ENCODE measurements around the gene CLIC3. TPM values are rescaled to one million over a fixed set of nuclear protein-coding genes. Genes with fewer than 3 reads are reported as not detected.

The CLIC3 gene
- total and polyA plus RNA-seq, 2 experiments from 2014 or later, result 0.87 TPM; not detected in 1

DNA sequence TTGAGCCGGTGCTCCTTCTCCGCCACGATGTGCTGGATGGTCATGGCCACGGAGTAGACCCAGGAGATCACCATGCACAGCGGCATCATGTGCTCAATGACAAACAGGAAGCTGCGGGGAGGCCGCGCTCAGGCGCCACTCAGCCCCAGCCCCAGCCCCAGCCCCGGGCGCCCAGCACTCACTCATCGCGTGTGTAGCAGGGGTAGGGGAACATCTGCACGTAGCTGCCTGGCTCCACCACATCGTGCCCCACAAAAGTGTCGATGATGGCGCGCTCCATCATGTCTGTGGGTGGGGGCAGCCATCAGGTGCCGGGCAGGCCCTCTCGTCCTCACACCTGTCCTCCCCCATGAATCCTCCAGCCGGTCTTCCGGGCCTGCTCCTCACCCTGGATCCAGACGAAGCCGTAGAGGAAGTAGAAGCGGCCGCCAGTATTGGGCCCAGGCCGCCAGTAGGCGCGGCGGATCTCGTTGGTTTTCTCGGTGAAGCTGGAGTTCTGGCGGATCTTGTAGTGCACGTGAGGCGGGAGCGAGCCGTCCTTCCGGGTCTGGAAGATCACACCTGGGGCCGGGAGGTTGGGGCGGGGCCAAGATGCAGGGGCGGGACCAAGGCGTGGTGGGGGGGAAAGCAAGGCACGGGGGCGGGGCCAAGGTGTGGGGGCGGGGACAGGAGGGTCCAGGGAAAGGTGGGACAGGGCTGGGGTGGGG lies 21.6 kb upstream of the CLIC3 start:
- TF ChIP-seq, protein P1, sequence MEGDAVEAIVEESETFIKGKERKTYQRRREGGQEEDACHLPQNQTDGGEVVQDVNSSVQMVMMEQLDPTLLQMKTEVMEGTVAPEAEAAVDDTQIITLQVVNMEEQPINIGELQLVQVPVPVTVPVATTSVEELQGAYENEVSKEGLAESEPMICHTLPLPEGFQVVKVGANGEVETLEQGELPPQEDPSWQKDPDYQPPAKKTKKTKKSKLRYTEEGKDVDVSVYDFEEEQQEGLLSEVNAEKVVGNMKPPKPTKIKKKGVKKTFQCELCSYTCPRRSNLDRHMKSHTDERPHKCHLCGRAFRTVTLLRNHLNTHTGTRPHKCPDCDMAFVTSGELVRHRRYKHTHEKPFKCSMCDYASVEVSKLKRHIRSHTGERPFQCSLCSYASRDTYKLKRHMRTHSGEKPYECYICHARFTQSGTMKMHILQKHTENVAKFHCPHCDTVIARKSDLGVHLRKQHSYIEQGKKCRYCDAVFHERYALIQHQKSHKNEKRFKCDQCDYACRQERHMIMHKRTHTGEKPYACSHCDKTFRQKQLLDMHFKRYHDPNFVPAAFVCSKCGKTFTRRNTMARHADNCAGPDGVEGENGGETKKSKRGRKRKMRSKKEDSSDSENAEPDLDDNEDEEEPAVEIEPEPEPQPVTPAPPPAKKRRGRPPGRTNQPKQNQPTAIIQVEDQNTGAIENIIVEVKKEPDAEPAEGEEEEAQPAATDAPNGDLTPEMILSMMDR (IDR thresholded peaks at IDR 0.05; ENCODE audit: low read depth, low read length), result no peak
- no peak overlapping the region for H3K4me3 ChIP-seq
- no peaks in the 10 kb centered on the region for H3K27me3 ChIP-seq
- DNase-seq (ENCODE audit: low read depth in 1 of 2, low spot score in 1 of 2), result no peak
- no peaks in the 10 kb centered on the region for H3K9me3 ChIP-seq (ENCODE audit: low read depth)
- H3K4me1 ChIP-seq (ENCODE audit: low read depth), result no peaks in the 10 kb centered on the region
- H3K27ac ChIP-seq, result no peak overlapping the region
- peaks cover 9% of the 10 kb centered on the region for H3K36me3 ChIP-seq

DNA sequence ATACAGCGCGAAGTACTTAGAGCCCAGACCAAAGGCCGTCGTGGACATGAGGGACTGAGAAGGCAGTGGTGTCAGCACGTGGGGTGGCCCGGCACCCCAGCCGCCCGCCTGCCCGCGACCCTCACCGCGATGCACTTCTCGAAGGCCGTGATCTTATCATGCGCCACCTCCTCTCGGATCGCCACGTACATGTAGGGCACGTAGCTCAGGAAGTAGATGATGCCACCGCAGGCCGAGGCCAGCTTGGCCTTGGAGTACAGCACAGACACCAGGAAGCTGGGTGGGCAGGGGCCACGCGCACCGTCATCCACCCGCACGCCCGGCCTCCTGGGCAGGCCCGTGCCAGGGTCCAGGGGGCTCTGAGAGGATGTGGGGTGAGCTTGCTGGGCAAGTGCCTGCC lies 20.7 kb upstream of the CLIC3 start:
- TF ChIP-seq, protein P1 (IDR thresholded peaks at IDR 0.05; ENCODE audit: low read depth, low read length), result no peak
- peaks cover 12% of the 10 kb centered on the region for H3K36me3 ChIP-seq
- H3K9me3 ChIP-seq (ENCODE audit: low read depth), result no peaks in the 10 kb centered on the region
- no peak for DNase-seq (ENCODE audit: low read depth in 1 of 2, low spot score in 1 of 2)
- no peak overlapping the region for H3K27ac ChIP-seq
- H3K4me1 ChIP-seq (ENCODE audit: low read depth), result no peaks in the 10 kb centered on the region
- H3K27me3 ChIP-seq, result no peaks in the 10 kb centered on the region
- H3K4me3 ChIP-seq, result no peak overlapping the region

DNA sequence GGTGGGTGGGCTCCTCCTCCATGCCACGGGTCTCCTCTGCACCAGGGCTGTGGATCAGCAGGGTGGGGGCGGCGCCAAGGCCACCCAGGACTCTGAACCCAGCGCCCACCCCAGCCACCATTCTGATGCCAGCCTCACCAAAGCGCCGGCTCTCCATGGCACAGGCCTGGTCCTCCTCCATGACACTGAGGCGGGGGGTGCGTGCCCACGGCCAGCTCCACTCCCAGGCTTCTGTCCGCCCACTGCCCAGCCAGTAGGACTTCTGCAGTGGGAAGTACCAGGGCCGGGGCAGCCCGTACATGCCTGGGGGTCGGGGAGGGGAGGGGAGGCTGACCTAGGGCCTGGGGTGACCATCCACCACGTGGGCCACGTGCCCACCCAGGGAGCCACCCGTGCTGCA lies 20.1 kb upstream of the CLIC3 start:
- H3K9me3 ChIP-seq (ENCODE audit: low read depth), result no peaks in the 10 kb centered on the region
- DNase-seq (ENCODE audit: low read depth in 1 of 2, low spot score in 1 of 2), result no peak
- no peaks in the 10 kb centered on the region for H3K27me3 ChIP-seq
- no peaks in the 10 kb centered on the region for H3K4me1 ChIP-seq (ENCODE audit: low read depth)
- peaks cover 12% of the 10 kb centered on the region for H3K36me3 ChIP-seq
- H3K4me3 ChIP-seq, result no peak overlapping the region
- TF ChIP-seq, protein P1 (IDR thresholded peaks at IDR 0.05; ENCODE audit: low read depth, low read length), result no peak
- H3K27ac ChIP-seq, result no peak overlapping the region

DNA sequence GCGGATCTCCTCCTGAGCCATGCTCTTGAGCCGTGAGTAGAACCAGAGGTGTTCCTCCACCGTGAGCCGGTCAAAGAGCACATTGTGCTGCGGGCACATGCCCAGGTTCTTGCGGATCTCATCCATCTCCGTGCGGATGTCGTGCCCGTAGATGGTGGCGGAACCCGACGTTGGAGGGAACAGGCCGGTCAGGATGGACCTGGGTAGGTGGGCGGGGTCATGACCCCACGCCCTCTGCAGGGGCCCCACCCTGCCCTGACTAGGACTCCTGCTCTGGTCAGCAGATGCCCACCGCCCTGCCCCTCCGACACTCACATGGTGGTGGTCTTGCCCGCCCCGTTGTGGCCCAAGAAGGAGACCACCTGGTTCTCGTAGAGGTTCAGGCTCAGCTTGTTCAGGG lies 19.6 kb upstream of the CLIC3 start:
- Histone ChIP-seq H3K27ac (no peak overlapping the region), H3K4me3 (no peak overlapping the region), H3K36me3 (peaks cover 12% of the 10 kb centered on the region), H3K27me3 (no peaks in the 10 kb centered on the region), H3K4me1 (ENCODE audit: low read depth) (no peaks in the 10 kb centered on the region), H3K9me3 (ENCODE audit: low read depth) (no peaks in the 10 kb centered on the region)
- DNase-seq (ENCODE audit: low read depth in 1 of 2, low spot score in 1 of 2), result no peak
- TF ChIP-seq, protein P1 (IDR thresholded peaks at IDR 0.05; ENCODE audit: low read depth, low read length), result no peak

DNA sequence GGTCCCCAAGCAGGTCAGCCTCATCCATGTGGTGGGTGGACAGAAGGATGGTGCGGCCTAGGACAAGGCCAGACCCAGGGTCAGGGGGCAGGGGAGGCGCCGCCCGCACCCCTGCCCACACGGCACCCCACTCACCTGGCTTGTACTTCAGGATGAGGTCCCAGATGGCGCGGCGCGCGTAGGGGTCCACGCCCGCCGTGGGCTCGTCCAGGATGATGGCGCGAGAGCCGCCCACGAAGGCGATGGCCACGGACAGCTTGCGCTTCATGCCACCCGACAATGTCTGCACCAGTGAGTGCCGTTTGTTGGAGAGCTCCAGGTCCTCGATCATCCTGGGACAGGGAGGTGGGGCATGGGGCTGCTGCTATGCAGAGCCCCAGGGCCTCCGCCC lies 19.2 kb upstream of the CLIC3 start:
- Histone ChIP-seq H3K36me3 (peaks cover 12% of the 10 kb centered on the region), H3K27ac (no peak overlapping the region), H3K9me3 (ENCODE audit: low read depth) (no peaks in the 10 kb centered on the region), H3K4me1 (ENCODE audit: low read depth) (no peaks in the 10 kb centered on the region), H3K27me3 (no peaks in the 10 kb centered on the region), H3K4me3 (no peak overlapping the region)
- TF ChIP-seq, protein P1 (IDR thresholded peaks at IDR 0.05; ENCODE audit: low read depth, low read length), result no peak
- no peak for DNase-seq (ENCODE audit: low read depth in 1 of 2, low spot score in 1 of 2)

All from cardiac muscle cell (in vitro differentiated cells and primary cell).